ENCODE measurements around the gene SPG7.
A peak's percentile ranks its signal among the peaks of the same experiment; 100 is the strongest.
"Not testable (repeated sequence)": the region's sequence is repeated elsewhere in the genome, so short reads cannot be mapped to it uniquely, and the experiment has no call there.

Gene SPG7

DNA sequence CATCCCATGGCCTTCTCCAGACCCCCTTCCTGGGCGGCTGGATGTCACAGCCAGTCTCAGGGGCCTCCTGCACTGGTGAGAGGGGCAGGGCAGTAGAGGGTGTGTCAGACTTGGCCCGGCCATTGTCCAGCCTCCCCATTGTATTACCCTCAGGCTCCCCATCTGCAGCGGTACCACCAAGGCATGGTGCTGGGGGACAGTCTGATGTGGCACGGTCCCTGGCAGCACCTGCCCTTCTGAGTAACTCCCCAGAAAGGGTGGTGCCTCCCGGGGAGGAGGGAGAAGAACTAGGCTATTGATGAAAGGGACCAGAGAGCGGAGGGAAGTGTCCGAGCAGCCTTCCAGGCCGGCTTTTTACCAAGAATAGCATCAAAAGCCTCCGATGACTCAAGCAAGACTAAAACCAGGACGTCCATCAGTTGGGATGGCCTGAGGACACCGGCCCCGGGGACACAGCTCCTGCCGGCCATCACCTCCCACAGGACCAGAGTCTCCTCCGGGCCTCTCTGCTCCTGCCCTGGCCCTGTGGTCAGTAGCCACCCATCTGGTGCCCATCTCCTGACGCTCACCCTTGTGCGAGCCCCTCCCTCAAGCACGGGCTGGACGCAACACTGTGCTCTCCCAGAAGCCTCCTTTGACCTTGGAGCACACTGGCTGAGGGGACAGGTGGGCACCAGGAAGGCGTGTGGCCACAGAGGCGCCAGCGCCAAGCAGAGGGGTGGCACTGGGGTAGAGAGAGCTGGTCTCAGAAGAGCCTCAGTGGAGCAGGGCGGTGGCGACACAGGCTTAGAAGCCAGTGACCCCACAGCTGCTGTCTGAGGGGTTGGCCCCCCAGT is 61.5 kb downstream of the SPG7 start:
- no peak for TF ChIP-seq CTCF (IDR thresholded peaks at IDR 0.05; ENCODE audit: control extremely low read depth, extremely low read depth, low read depth, missing control alignments)
- CTCF ChIA-PET: no interaction called here
- POLR2A ChIA-PET: no interaction called here
- no peak for DNase-seq (ENCODE audit: extremely low spot score)

DNA sequence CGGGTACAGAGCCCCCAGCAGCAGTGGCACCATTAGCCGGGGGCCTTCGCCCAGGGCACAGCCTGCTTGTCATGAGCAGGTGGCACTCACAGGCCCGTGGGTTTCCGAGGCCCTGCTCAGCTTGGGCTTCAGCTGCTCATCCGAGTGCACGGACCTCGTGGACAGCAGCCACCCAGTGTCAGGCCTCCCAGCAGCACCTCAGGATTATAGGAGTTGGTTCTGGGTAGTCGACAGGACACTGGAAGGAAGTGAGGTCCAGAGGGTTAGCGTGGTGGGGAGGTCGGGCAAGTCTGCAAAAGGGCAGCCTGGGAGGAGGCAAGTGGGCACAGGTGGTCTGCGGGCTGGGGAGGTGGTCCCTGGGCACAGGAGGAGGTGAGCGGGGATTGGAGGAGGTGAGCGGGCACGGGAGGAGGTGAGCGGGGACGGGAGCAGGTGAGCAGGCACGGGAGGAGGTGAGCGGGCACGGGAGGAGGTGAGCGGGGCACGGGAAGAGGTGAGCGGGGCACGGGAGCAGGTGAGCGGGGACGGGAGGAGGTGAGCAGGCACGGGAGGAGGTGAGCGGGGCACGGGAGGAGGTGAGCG is 62.2 kb downstream of the SPG7 start:
- ChIA-PET POLR2A (no interaction called here), CTCF (no interaction called here)
- TF ChIP-seq CTCF (IDR thresholded peaks at IDR 0.05; ENCODE audit: control extremely low read depth, extremely low read depth, low read depth, missing control alignments): no peak
- DNase-seq (ENCODE audit: extremely low spot score): no peak

DNA sequence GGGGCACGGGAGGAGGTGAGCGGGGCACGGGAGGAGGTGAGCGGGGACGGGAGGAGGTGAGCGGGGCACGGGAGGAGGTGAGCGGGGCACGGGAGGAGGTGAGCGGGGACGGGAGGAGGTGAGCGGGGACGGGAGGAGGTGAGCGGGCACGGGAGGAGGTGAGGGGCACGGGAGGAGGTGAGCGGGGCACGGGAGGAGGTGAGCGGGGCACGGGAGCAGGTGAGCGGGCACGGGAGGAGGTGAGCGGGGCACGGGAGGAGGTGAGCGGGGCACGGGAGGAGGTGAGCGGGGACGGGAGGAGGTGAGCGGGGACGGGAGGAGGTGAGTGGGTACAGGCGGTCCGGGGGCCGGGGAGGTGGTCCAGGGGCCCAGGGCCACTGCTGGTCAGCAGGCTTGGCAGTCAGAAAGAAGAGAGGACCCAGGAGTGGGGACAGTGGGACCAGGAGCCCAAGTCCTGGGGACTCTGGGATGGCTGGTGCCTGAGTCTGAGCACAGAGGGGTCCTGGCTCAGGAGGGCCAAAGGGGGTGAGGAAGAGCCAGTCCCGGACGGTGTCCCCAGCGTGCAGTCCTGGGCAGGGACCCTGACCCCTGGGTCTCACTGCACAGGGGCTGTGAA is 62.9 kb downstream of the SPG7 start:
- POLR2A ChIA-PET; DNase-seq (ENCODE audit: extremely low spot score); CTCF ChIA-PET: not testable (repeated sequence)

DNA sequence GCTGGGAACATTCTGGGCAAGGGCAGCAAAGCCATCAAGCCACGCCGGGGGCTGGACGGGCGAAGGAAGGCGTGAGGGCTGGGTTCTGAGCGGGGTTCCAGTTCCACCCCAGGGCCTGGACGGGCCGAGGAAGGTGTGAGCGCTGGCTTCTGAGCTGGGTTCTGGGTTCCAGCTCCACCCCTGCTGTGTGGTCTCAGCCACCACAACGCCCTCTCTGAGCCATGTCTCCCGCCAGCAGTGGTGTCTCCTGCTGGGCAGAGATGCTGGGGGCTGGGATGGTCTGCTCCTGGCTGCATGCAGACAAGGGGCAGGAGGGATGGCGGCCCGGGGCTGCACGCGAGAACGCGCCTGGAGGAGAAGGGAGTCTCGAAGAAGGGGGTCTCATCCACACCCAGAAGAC is 63.4 kb downstream of the SPG7 start:
- ChIA-PET POLR2A (no interaction called here), CTCF (no interaction called here)
- no peak for DNase-seq (ENCODE audit: extremely low spot score)
- TF ChIP-seq CTCF (IDR thresholded peaks at IDR 0.05; ENCODE audit: control extremely low read depth, extremely low read depth, low read depth, missing control alignments): no peak

DNA sequence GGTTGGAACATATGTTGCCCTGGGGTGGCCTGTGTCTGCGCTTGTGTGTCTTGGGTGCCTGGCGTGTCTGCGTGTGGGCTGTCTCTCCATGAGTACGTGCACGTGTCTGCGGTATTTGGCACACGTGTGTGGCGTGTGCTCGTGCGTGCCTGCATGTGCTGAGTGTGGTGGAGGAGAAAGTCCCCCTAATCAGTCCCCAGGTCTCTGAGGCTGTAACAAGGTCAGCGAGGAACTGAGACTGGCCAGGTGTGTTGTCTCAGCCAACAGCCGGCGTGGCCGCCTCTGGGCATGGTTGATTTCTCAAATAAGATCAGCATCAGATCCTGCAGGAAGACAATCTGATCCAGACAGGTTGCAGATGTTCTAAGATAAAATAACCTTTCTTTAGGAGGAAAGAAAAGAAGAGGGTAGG is 63.9 kb downstream of the SPG7 start:
- ChIA-PET POLR2A (no interaction called here), CTCF (no interaction called here)
- DNase-seq (ENCODE audit: extremely low spot score): peak; percentile 63
- no peak for TF ChIP-seq CTCF (IDR thresholded peaks at IDR 0.05; ENCODE audit: control extremely low read depth, extremely low read depth, low read depth, missing control alignments)

- CTCF ChIA-PET: no interaction called here
- POLR2A ChIA-PET: no interaction called here
- no peak for TF ChIP-seq CTCF (IDR thresholded peaks at IDR 0.05; ENCODE audit: control extremely low read depth, extremely low read depth, low read depth, missing control alignments)
- no peak for DNase-seq (ENCODE audit: extremely low spot score)
These were observed 64.4 kb downstream of the SPG7 start for GRCh38 chr16:89572485-89573205.
